ENCODE data around the gene KCNE2. TPM values are rescaled to one million over a fixed set of nuclear protein-coding genes. Genes with fewer than 3 reads are reported as not detected.
"Not testable (repeated sequence)": the region's sequence is repeated elsewhere in the genome, so short reads cannot be mapped to it uniquely, and the experiment has no call there.

Gene KCNE2
- total and polyA plus RNA-seq, 4 donors = 0.31 to 0.65 TPM; not detected in 2

DNA sequence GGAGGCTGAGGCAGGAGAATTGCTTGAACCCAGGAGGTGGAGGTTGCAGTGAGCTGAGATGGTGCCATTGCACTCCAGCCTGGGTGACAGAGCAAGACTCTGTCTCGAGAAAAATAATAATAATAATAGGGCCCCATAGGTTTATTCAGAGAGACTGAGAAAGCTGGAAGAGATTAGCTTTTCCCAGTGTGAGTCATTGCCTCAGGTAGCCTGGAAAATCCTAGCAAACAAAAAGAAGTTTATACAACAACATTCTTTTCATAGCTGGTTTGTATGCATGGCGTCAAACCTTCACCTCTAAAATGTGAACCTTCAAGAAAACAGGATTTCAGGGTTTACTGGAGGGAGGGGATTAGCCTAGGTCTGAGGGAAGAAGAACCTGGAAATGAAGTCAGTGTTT is 19.3 kb downstream of the KCNE2 start:
- WGBS, 2 donors = no CpG with 5 or more reads among the region's 2 CpGs
- not testable (repeated sequence) for ATAC-seq (ENCODE audit: insufficient read depth, low FRiP score); H3K4me1 ChIP-seq (ENCODE audit: control insufficient read depth in 5 of 5, insufficient read depth in 5 of 5, low read length in 5 of 5); H3K36me3 ChIP-seq (ENCODE audit: control insufficient read depth in 4 of 4, insufficient read depth in 4 of 4, low read length in 4 of 4); H3K9ac ChIP-seq (ENCODE audit: insufficient read depth in 1 of 2, low read length in 2 of 2); H3K27me3 ChIP-seq (ENCODE audit: control insufficient read depth in 3 of 3, insufficient read depth in 3 of 3, low read length in 2 of 3); DNase-seq; H3K4me3 ChIP-seq; H3K9me3 ChIP-seq (ENCODE audit: control insufficient read depth in 4 of 4, insufficient read depth in 3 of 4, low read length in 3 of 4); H3K27ac ChIP-seq (ENCODE audit: low read depth in 1 of 2, low read length in 1 of 2)

DNA sequence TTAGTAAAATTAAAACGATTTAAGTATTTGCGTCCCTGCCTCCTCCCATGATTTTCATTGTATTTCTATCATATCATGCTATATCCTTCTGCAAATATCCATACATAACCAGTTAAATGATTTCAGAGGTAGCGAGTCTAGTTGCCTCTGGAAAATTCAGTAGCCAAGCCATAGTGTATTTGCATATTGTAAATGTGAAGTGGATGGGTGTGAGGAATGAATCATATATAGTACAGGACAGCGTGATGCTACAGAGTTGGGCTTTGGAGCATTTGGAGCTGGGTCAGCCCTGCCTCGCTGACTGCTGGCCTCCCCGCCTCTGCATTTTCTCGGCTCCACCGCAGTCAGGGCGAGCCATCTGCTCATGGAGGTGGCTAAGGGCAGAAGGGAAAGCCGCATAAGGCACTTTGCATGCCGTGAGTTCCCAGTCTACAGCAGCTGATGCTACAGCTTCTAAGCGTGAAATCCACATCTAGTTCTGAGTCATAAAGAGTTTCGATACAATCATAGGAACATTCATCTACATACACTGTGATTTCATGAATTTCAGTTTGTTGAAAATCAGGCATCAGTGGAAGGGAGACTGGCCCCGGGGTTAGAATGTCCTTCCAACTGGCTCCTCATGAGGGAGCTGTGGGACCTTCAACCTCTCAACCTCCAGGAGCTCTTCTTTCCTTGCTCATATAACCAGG is 20.1 kb downstream of the KCNE2 start:
- not testable (repeated sequence) for H3K4me3 ChIP-seq; H3K27me3 ChIP-seq (ENCODE audit: control insufficient read depth in 3 of 3, insufficient read depth in 3 of 3, low read length in 2 of 3); H3K9ac ChIP-seq (ENCODE audit: insufficient read depth in 1 of 2, low read length in 2 of 2); DNase-seq; H3K27ac ChIP-seq (ENCODE audit: low read depth in 1 of 2, low read length in 1 of 2); H3K36me3 ChIP-seq (ENCODE audit: control insufficient read depth in 4 of 4, insufficient read depth in 4 of 4, low read length in 4 of 4); H3K4me1 ChIP-seq (ENCODE audit: control insufficient read depth in 5 of 5, insufficient read depth in 5 of 5, low read length in 5 of 5); ATAC-seq (ENCODE audit: insufficient read depth, low FRiP score); H3K9me3 ChIP-seq (ENCODE audit: control insufficient read depth in 4 of 4, insufficient read depth in 3 of 4, low read length in 3 of 4)
- no CpG with 5 or more reads among the region's 14 CpGs for WGBS, 2 donors

DNA sequence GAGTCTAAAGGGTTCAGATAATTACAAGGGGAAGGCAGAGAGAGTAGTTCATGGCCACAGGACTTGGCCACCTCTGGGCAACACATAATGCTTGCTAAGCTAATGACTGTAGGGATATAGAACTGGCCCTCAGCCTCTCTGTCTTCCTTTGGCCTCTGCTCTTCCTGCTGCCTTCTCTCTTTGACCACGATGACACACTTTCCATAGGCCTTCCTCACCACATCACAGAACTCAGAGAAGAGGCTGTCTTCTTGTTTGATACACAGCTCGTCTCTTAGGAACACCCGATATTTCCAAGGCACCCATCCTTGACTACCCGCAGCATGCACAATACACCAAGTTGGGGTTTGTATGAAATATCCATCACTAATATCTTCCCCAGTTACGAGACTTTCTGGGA is 36.7 kb downstream of the KCNE2 start:
- DNase-seq; ATAC-seq (ENCODE audit: insufficient read depth, low FRiP score); H3K4me1 ChIP-seq (ENCODE audit: control insufficient read depth in 5 of 5, insufficient read depth in 5 of 5, low read length in 5 of 5); H3K27ac ChIP-seq (ENCODE audit: low read depth in 1 of 2, low read length in 1 of 2); H3K4me3 ChIP-seq; H3K36me3 ChIP-seq (ENCODE audit: control insufficient read depth in 4 of 4, insufficient read depth in 4 of 4, low read length in 4 of 4); H3K9ac ChIP-seq (ENCODE audit: insufficient read depth in 1 of 2, low read length in 2 of 2); H3K27me3 ChIP-seq (ENCODE audit: control insufficient read depth in 3 of 3, insufficient read depth in 3 of 3, low read length in 2 of 3); H3K9me3 ChIP-seq (ENCODE audit: control insufficient read depth in 4 of 4, insufficient read depth in 3 of 4, low read length in 3 of 4): not testable (repeated sequence)
- no CpG with 5 or more reads among the region's 5 CpGs for WGBS, 2 donors

DNA sequence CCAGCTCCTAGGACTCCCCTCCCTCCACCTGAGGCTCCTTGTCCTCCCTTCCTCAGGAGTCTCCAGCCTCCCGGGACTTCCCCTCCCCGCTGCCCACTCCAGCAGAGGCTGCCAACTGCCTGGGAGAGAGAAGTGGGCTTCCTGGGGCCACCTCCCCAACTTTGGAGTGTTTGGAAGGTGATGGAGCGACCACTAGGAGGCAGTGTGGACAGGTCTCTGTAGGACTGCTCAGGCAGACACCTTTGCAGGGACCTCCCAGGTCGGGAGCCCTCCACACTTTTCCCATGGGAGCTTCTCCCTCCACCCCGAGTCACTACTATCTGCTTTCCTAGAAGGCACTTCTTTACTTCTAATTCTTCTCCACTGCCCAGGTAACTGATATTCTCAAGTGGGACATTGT is 40.9 kb downstream of the KCNE2 start:
- H3K27me3 ChIP-seq (ENCODE audit: control insufficient read depth in 3 of 3, insufficient read depth in 3 of 3, low read length in 2 of 3); DNase-seq; H3K4me3 ChIP-seq; H3K36me3 ChIP-seq (ENCODE audit: control insufficient read depth in 4 of 4, insufficient read depth in 4 of 4, low read length in 4 of 4); ATAC-seq (ENCODE audit: insufficient read depth, low FRiP score); H3K27ac ChIP-seq (ENCODE audit: low read depth in 1 of 2, low read length in 1 of 2); H3K9me3 ChIP-seq (ENCODE audit: control insufficient read depth in 4 of 4, insufficient read depth in 3 of 4, low read length in 3 of 4); H3K4me1 ChIP-seq (ENCODE audit: control insufficient read depth in 5 of 5, insufficient read depth in 5 of 5, low read length in 5 of 5); H3K9ac ChIP-seq (ENCODE audit: insufficient read depth in 1 of 2, low read length in 2 of 2): not testable (repeated sequence)
- WGBS, 2 donors = no CpG with 5 or more reads among the region's 5 CpGs

GRCh38 chr21:34405686-34406085 is 41.9 kb downstream of the KCNE2 start:
- not testable (repeated sequence) for H3K4me3 ChIP-seq; ATAC-seq (ENCODE audit: insufficient read depth, low FRiP score); H3K9me3 ChIP-seq (ENCODE audit: control insufficient read depth in 4 of 4, insufficient read depth in 3 of 4, low read length in 3 of 4); H3K4me1 ChIP-seq (ENCODE audit: control insufficient read depth in 5 of 5, insufficient read depth in 5 of 5, low read length in 5 of 5); H3K9ac ChIP-seq (ENCODE audit: insufficient read depth in 1 of 2, low read length in 2 of 2); H3K27ac ChIP-seq (ENCODE audit: low read depth in 1 of 2, low read length in 1 of 2); DNase-seq; H3K27me3 ChIP-seq (ENCODE audit: control insufficient read depth in 3 of 3, insufficient read depth in 3 of 3, low read length in 2 of 3); H3K36me3 ChIP-seq (ENCODE audit: control insufficient read depth in 4 of 4, insufficient read depth in 4 of 4, low read length in 4 of 4)
- WGBS, 2 donors = no CpG with 5 or more reads among the region's 2 CpGs

DNA sequence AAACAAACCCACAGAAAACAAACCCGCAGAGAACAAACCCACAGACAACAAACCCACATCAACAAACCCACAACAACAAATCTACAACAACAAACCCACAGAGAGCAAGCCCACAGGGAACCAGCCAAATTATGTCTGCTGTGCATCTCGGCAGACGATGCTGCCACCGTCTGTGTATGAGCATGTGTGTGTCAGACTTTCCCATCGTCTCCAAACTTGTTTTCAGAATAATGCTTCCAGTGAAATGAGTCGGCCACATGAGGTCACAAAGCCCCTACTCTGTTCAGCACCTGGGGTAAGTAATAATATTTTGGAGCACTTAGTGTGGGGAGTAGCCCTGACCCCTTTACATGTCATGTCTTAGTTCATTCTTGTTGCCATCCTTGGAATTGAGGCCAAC is 42.3 kb downstream of the KCNE2 start:
- no CpG with 5 or more reads among the region's 6 CpGs for WGBS, 2 donors
- ATAC-seq (ENCODE audit: insufficient read depth, low FRiP score); H3K27me3 ChIP-seq (ENCODE audit: control insufficient read depth in 3 of 3, insufficient read depth in 3 of 3, low read length in 2 of 3); H3K4me3 ChIP-seq; DNase-seq; H3K4me1 ChIP-seq (ENCODE audit: control insufficient read depth in 5 of 5, insufficient read depth in 5 of 5, low read length in 5 of 5); H3K27ac ChIP-seq (ENCODE audit: low read depth in 1 of 2, low read length in 1 of 2); H3K9me3 ChIP-seq (ENCODE audit: control insufficient read depth in 4 of 4, insufficient read depth in 3 of 4, low read length in 3 of 4); H3K36me3 ChIP-seq (ENCODE audit: control insufficient read depth in 4 of 4, insufficient read depth in 4 of 4, low read length in 4 of 4); H3K9ac ChIP-seq (ENCODE audit: insufficient read depth in 1 of 2, low read length in 2 of 2): not testable (repeated sequence)

- not testable (repeated sequence) for ATAC-seq (ENCODE audit: insufficient read depth, low FRiP score)
Observed at GRCh38 chr21:34406676-34407075, 42.9 kb downstream of the KCNE2 start.

DNA sequence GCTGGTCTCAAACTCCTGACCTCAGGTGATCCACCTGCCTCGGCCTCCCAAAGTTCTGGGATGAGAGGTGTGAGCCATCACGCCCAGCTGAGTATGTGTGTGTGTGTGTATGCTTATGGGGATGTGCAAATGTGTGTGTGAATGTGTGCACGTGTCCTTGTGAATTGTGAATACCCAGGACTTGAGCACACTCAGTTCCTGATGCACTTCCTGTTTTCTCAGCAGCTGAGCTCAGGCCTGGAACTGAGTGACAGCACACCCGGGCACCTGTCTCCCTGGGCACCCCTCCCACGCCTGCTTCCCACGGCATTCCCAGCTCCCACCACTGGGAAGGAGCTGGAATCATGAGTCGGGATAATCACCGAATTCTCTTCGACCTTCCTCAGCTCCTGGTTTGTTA is 43.5 kb downstream of the KCNE2 start:
- H3K27me3 ChIP-seq (ENCODE audit: control insufficient read depth in 3 of 3, insufficient read depth in 3 of 3, low read length in 2 of 3); H3K4me1 ChIP-seq (ENCODE audit: control insufficient read depth in 5 of 5, insufficient read depth in 5 of 5, low read length in 5 of 5); H3K9me3 ChIP-seq (ENCODE audit: control insufficient read depth in 4 of 4, insufficient read depth in 3 of 4, low read length in 3 of 4); H3K36me3 ChIP-seq (ENCODE audit: control insufficient read depth in 4 of 4, insufficient read depth in 4 of 4, low read length in 4 of 4); H3K9ac ChIP-seq (ENCODE audit: insufficient read depth in 1 of 2, low read length in 2 of 2); DNase-seq; H3K4me3 ChIP-seq; H3K27ac ChIP-seq (ENCODE audit: low read depth in 1 of 2, low read length in 1 of 2); ATAC-seq (ENCODE audit: insufficient read depth, low FRiP score): not testable (repeated sequence)
- no CpG with 5 or more reads among the region's 9 CpGs for WGBS, 2 donors

More at GRCh38 chr21:34406676-34407075, 42.9 kb downstream of the KCNE2 start:
- not testable (repeated sequence) for H3K27me3 ChIP-seq (ENCODE audit: control insufficient read depth in 3 of 3, insufficient read depth in 3 of 3, low read length in 2 of 3); H3K9ac ChIP-seq (ENCODE audit: insufficient read depth in 1 of 2, low read length in 2 of 2); H3K36me3 ChIP-seq (ENCODE audit: control insufficient read depth in 4 of 4, insufficient read depth in 4 of 4, low read length in 4 of 4); DNase-seq; H3K4me3 ChIP-seq; H3K9me3 ChIP-seq (ENCODE audit: control insufficient read depth in 4 of 4, insufficient read depth in 3 of 4, low read length in 3 of 4); H3K27ac ChIP-seq (ENCODE audit: low read depth in 1 of 2, low read length in 1 of 2); H3K4me1 ChIP-seq (ENCODE audit: control insufficient read depth in 5 of 5, insufficient read depth in 5 of 5, low read length in 5 of 5)
- no CpG with 5 or more reads among the region's 2 CpGs for WGBS, 2 donors

Measured in lung (tissue), 10 donors.